Measurements from ENCODE around the gene NOL3. TPM values are rescaled to one million over a fixed set of nuclear protein-coding genes. Genes with fewer than 3 reads are reported as not detected.

NOL3 gene
- total and polyA plus RNA-seq, 2 of the 13 experiments (the other 11 are each of a cell fraction or from before 2014, with no cell fraction given) = 5.7 to 20.5 TPM

DNA sequence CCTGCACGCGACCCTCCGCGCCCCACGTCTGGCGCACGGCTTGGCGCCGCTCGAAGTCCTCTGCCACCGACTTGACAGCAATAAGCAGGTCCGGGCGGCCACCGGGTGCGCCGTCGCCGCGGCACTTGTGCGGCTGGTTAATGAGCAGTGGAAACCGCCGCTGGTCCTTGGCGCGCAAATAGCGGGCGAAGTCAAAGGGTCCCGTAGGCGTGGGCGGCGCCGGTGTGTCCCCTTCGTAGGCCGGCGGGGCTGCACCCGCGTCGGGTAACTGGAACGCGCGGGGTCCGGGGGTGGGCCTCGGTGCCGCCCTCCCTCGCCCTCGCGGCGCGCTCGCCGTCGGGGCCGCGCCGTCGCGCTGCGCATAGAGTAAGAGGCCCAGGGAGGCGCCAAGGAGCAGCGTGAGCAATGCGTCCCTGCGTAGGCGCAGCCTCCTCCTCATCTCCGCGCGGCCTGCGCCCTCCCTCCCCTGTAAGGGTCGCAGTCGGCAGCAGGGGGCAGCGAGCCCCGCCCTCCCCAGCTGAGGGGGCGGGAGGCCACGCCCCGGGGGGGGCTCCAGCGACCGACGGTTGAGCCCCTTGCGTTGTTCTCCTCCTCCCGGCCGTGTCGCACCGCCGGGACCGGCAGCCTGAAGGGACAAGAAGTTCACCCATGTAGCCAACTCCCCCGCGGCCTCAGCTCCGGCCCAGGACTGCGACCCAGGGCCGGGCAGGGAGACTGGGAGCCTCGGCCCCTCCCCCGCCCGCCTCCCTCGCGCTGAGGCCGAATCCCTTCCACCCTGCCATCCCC, 20.1 kb upstream of the NOL3 start (continued):
- TF ChIP-seq, protein P1, sequence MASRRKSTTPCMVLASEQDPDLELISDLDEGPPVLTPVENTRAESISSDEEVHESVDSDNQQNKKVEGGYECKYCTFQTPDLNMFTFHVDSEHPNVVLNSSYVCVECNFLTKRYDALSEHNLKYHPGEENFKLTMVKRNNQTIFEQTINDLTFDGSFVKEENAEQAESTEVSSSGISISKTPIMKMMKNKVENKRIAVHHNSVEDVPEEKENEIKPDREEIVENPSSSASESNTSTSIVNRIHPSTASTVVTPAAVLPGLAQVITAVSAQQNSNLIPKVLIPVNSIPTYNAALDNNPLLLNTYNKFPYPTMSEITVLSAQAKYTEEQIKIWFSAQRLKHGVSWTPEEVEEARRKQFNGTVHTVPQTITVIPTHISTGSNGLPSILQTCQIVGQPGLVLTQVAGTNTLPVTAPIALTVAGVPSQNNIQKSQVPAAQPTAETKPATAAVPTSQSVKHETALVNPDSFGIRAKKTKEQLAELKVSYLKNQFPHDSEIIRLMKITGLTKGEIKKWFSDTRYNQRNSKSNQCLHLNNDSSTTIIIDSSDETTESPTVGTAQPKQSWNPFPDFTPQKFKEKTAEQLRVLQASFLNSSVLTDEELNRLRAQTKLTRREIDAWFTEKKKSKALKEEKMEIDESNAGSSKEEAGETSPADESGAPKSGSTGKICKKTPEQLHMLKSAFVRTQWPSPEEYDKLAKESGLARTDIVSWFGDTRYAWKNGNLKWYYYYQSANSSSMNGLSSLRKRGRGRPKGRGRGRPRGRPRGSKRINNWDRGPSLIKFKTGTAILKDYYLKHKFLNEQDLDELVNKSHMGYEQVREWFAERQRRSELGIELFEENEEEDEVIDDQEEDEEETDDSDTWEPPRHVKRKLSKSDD (CRISPR knock-in tag; IDR thresholded peaks at IDR 0.05; ENCODE audit: low read depth) = peak; percentile 83; the same call in 1 of the 2 replicates
- TF ChIP-seq PRMT3 (CRISPR knock-in tag; IDR thresholded peaks at IDR 0.05; ENCODE audit: borderline replicate concordance, low read depth) (no peak), ZNF24 (IDR thresholded peaks at IDR 0.05) (no peak)
- TF ChIP-seq, protein P2, sequence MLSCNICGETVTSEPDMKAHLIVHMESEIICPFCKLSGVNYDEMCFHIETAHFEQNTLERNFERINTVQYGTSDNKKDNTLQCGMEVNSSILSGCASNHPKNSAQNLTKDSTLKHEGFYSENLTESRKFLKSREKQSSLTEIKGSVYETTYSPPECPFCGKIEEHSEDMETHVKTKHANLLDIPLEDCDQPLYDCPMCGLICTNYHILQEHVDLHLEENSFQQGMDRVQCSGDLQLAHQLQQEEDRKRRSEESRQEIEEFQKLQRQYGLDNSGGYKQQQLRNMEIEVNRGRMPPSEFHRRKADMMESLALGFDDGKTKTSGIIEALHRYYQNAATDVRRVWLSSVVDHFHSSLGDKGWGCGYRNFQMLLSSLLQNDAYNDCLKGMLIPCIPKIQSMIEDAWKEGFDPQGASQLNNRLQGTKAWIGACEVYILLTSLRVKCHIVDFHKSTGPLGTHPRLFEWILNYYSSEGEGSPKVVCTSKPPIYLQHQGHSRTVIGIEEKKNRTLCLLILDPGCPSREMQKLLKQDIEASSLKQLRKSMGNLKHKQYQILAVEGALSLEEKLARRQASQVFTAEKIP (CRISPR knock-in tag; IDR thresholded peaks at IDR 0.05; ENCODE audit: borderline replicate concordance) = no peak
- TF ChIP-seq, protein P3, sequence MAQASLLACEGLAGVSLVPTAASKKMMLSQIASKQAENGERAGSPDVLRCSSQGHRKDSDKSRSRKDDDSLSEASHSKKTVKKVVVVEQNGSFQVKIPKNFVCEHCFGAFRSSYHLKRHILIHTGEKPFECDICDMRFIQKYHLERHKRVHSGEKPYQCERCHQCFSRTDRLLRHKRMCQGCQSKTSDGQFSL (CRISPR knock-in tag; IDR thresholded peaks at IDR 0.05) = peak; percentile 78
